Measurements from ENCODE around the gene RNF215. TPM values are rescaled to one million over a fixed set of nuclear protein-coding genes. Genes with fewer than 3 reads are reported as not detected.

Gene RNF215
- total RNA-seq, 1 donor from 2014 or later: 4.9 TPM

GRCh38 chr22:30433227-30433626 is 46.0 kb upstream of the RNF215 start:
- intact Hi-C loops (cut with micrococcal nuclease): no loop called here
- H3K27ac ChIP-seq (replicated peaks): no peak overlapping the region
- no peaks in the 10 kb centered on the region for H3K4me1 ChIP-seq
- H3K4me3 ChIP-seq: no peak overlapping the region
- H3K9me3 ChIP-seq (replicated peaks): peaks cover 9% of the 10 kb centered on the region
- no peak for TF ChIP-seq CTCF (IDR thresholded peaks at IDR 0.05; ENCODE audit: borderline replicate concordance)
- no peak for DNase-seq
- H3K27me3 ChIP-seq (ENCODE audit: low read depth): no peaks in the 10 kb centered on the region
- no peaks in the 10 kb centered on the region for H3K36me3 ChIP-seq

GRCh38 chr22:30432520-30432919 is 45.3 kb upstream of the RNF215 start:
- no peaks in the 10 kb centered on the region for H3K4me1 ChIP-seq
- H3K27me3 ChIP-seq (ENCODE audit: low read depth): no peaks in the 10 kb centered on the region
- peaks cover 9% of the 10 kb centered on the region for H3K9me3 ChIP-seq (replicated peaks)
- H3K27ac ChIP-seq (replicated peaks): no peak overlapping the region
- intact Hi-C loops (cut with micrococcal nuclease): no loop called here
- DNase-seq: no peak
- no peaks in the 10 kb centered on the region for H3K36me3 ChIP-seq
- no peak for TF ChIP-seq CTCF (IDR thresholded peaks at IDR 0.05; ENCODE audit: borderline replicate concordance)
- no peak overlapping the region for H3K4me3 ChIP-seq

GRCh38 chr22:30432096-30432495 is 44.9 kb upstream of the RNF215 start:
- intact Hi-C loops (cut with micrococcal nuclease): no loop called here

GRCh38 chr22:30430933-30431332 is 43.7 kb upstream of the RNF215 start:
- H3K4me1 ChIP-seq: peaks cover 8% of the 10 kb centered on the region
- H3K36me3 ChIP-seq: no peaks in the 10 kb centered on the region
- H3K4me3 ChIP-seq: no peak overlapping the region
- H3K27ac ChIP-seq (replicated peaks): no peak overlapping the region
- no peak for DNase-seq
- TF ChIP-seq CTCF (IDR thresholded peaks at IDR 0.05; ENCODE audit: borderline replicate concordance): no peak
- H3K9me3 ChIP-seq (replicated peaks): peaks cover 7% of the 10 kb centered on the region
- H3K27me3 ChIP-seq (ENCODE audit: low read depth): no peaks in the 10 kb centered on the region
- intact Hi-C loops (cut with micrococcal nuclease): no loop called here

More at GRCh38 chr22:30432096-30432495, 44.9 kb upstream of the RNF215 start:
- Histone ChIP-seq H3K4me3 (no peak overlapping the region), H3K9me3 (replicated peaks) (peaks cover 9% of the 10 kb centered on the region), H3K4me1 (no peaks in the 10 kb centered on the region), H3K27me3 (ENCODE audit: low read depth) (no peaks in the 10 kb centered on the region), H3K27ac (replicated peaks) (no peak overlapping the region), H3K36me3 (no peaks in the 10 kb centered on the region)
- no peak for TF ChIP-seq CTCF (IDR thresholded peaks at IDR 0.05; ENCODE audit: borderline replicate concordance)
- DNase-seq: no peak

GRCh38 chr22:30429887-30430286 is 42.7 kb upstream of the RNF215 start:
- Histone ChIP-seq H3K9me3 (replicated peaks) (no peaks in the 10 kb centered on the region), H3K27ac (replicated peaks) (no peak overlapping the region), H3K4me1 (peaks cover 18% of the 10 kb centered on the region), H3K27me3 (ENCODE audit: low read depth) (no peaks in the 10 kb centered on the region), H3K36me3 (no peaks in the 10 kb centered on the region), H3K4me3 (no peak overlapping the region)
- no peak for DNase-seq
- intact Hi-C loops (cut with micrococcal nuclease): no loop called here
- no peak for TF ChIP-seq CTCF (IDR thresholded peaks at IDR 0.05; ENCODE audit: borderline replicate concordance)

GRCh38 chr22:30427871-30428270 is 40.7 kb upstream of the RNF215 start:
- intact Hi-C loops (cut with micrococcal nuclease): no loop called here
- TF ChIP-seq CTCF (IDR thresholded peaks at IDR 0.05; ENCODE audit: borderline replicate concordance): no peak
- DNase-seq: no peak

More at GRCh38 chr22:30427871-30428270, 40.7 kb upstream of the RNF215 start:
- Histone ChIP-seq H3K9me3 (replicated peaks) (no peaks in the 10 kb centered on the region), H3K27me3 (ENCODE audit: low read depth) (no peaks in the 10 kb centered on the region), H3K4me1 (peaks cover 34% of the 10 kb centered on the region), H3K27ac (replicated peaks) (no peak overlapping the region), H3K36me3 (no peaks in the 10 kb centered on the region), H3K4me3 (no peak overlapping the region)

Measured in left ventricle myocardium inferior (tissue), 1 donor.